NCI-H510A (cell line): ENCODE data around the gene UGT2B7.
"Not testable (repeated sequence)": the region's sequence is repeated elsewhere in the genome, so short reads cannot be mapped to it uniquely, and the experiment has no call there.

Source experiments
- DNase-seq: peaks from one replicate; lab custom pipeline; 2025; lab: John Stamatoyannopoulos, UW

Gene UGT2B7

GRCh38 chr4:69096111-69096656, at the start of gene UGT2B7:
UGT2B7 (plus strand) TSS chr4:69096474; CDS start chr4:69096521, 47 bp downstream.
- no peak for DNase-seq

- no peak for DNase-seq
Observed at GRCh38 chr4:69049860-69050259, 46.4 kb upstream of the UGT2B7 start.

- not testable (repeated sequence) for DNase-seq
Observed at GRCh38 chr4:69050853-69051575, 45.3 kb upstream of the UGT2B7 start.

- no peak for DNase-seq
Observed at GRCh38 chr4:69051576-69051943, 44.7 kb upstream of the UGT2B7 start.

GRCh38 chr4:69053309-69053885, 42.9 kb upstream of the UGT2B7 start:
- not testable (repeated sequence) for DNase-seq

GRCh38 chr4:69054033-69054432, 42.2 kb upstream of the UGT2B7 start:
- DNase-seq, result not testable (repeated sequence)

GRCh38 chr4:69054578-69055200, 41.6 kb upstream of the UGT2B7 start:
- no peak for DNase-seq

- no peak for DNase-seq
Observed at GRCh38 chr4:69056150-69056549, 40.1 kb upstream of the UGT2B7 start.

- DNase-seq, result no peak
Observed at GRCh38 chr4:69056921-69057550, 39.2 kb upstream of the UGT2B7 start.

GRCh38 chr4:69057620-69058409, 38.5 kb upstream of the UGT2B7 start:
- no peak for DNase-seq

GRCh38 chr4:69058410-69059059, 37.7 kb upstream of the UGT2B7 start:
- no peak for DNase-seq

- no peak for DNase-seq
Observed at GRCh38 chr4:69060651-69061308, 35.5 kb upstream of the UGT2B7 start.

- no peak for DNase-seq
Observed at GRCh38 chr4:69064391-69064790, 31.9 kb upstream of the UGT2B7 start.

GRCh38 chr4:69066945-69067344, 29.3 kb upstream of the UGT2B7 start:
- no peak for DNase-seq

- no peak for DNase-seq
Observed at GRCh38 chr4:69069085-69069484, 27.2 kb upstream of the UGT2B7 start.

- DNase-seq, result no peak
Observed at GRCh38 chr4:69070590-69070989, 25.7 kb upstream of the UGT2B7 start.

- DNase-seq, result no peak
Observed at GRCh38 chr4:69071286-69071685, 25.0 kb upstream of the UGT2B7 start.

GRCh38 chr4:69073375-69073774, 22.9 kb upstream of the UGT2B7 start:
- DNase-seq, result no peak

- no peak for DNase-seq
Observed at GRCh38 chr4:69075061-69075792, 21.0 kb upstream of the UGT2B7 start.

GRCh38 chr4:69078852-69079251, 17.4 kb upstream of the UGT2B7 start:
- no peak for DNase-seq
